Measurements from ENCODE around the gene GAGE13. TPM values are rescaled to one million over a fixed set of nuclear protein-coding genes. Genes with fewer than 3 reads are reported as not detected.

GAGE13 gene
- total and polyA plus RNA-seq, 2 of the 13 experiments (the other 11 are each of a cell fraction or from before 2014, with no cell fraction given), result not detected

Other genes starting within 250 kb of the GAGE13 start
- 18.7 and 21.5 TPM in 2 replicates for gene GPKOW, start 207.8 kb upstream of the GAGE13 start, total RNA-seq (2016; rRNA removed; fragmentation: Illumina TruSeq; extraction: Trizol)
- 22.6 and 26.2 TPM in 2 replicates for gene GPKOW, start 207.8 kb upstream of the GAGE13 start, polyA plus RNA-seq (2011; rRNA removed)
- gene MAGIX, start 168.8 kb upstream of the GAGE13 start, total RNA-seq (2016; rRNA removed; fragmentation: Illumina TruSeq; extraction: Trizol), result 1.0 and 1.2 TPM in 2 replicates
- gene MAGIX, start 168.8 kb upstream of the GAGE13 start, polyA plus RNA-seq (2011; rRNA removed), result 0.37 and 0.63 TPM in 2 replicates
- gene PLP2, start 159.7 kb upstream of the GAGE13 start, total RNA-seq (2016; rRNA removed; fragmentation: Illumina TruSeq; extraction: Trizol), result 0.18 and 0.40 TPM in 2 replicates
- 3.6 and 5.1 TPM in 2 replicates for gene PLP2, start 159.7 kb upstream of the GAGE13 start, polyA plus RNA-seq (2011; rRNA removed)
- gene PRICKLE3, start 145.2 kb upstream of the GAGE13 start, total RNA-seq (2016; rRNA removed; fragmentation: Illumina TruSeq; extraction: Trizol), result 2.5 and 2.6 TPM in 2 replicates
- 2.6 and 2.9 TPM in 2 replicates for gene PRICKLE3, start 145.2 kb upstream of the GAGE13 start, polyA plus RNA-seq (2011; rRNA removed)
- gene SYP, start 131.4 kb upstream of the GAGE13 start, total RNA-seq (2016; rRNA removed; fragmentation: Illumina TruSeq; extraction: Trizol), result 1.7 and 2.5 TPM in 2 replicates
- 2.0 and 4.4 TPM in 2 replicates for gene SYP, start 131.4 kb upstream of the GAGE13 start, polyA plus RNA-seq (2011; rRNA removed)
- gene CACNA1F, start 98.2 kb upstream of the GAGE13 start, total RNA-seq (2016; rRNA removed; fragmentation: Illumina TruSeq; extraction: Trizol), result not detected in 2 replicates
- gene CACNA1F, start 98.2 kb upstream of the GAGE13 start, polyA plus RNA-seq (2011; rRNA removed), result 0.03 and 0.09 TPM in 2 replicates
- 11.2 and 13.1 TPM in 2 replicates for gene CCDC22, start 96.1 kb upstream of the GAGE13 start, total RNA-seq (2016; rRNA removed; fragmentation: Illumina TruSeq; extraction: Trizol)
- gene CCDC22, start 96.1 kb upstream of the GAGE13 start, polyA plus RNA-seq (2011; rRNA removed), result 11.0 and 17.1 TPM in 2 replicates
- gene FOXP3, start 66.9 kb upstream of the GAGE13 start, total RNA-seq (2016; rRNA removed; fragmentation: Illumina TruSeq; extraction: Trizol), result not detected in 2 replicates
- gene FOXP3, start 66.9 kb upstream of the GAGE13 start, polyA plus RNA-seq (2011; rRNA removed), result 0.04 and 0.07 TPM in 2 replicates
- gene PPP1R3F, start 61.8 kb upstream of the GAGE13 start, total RNA-seq (2016; rRNA removed; fragmentation: Illumina TruSeq; extraction: Trizol), result 0.07 and 0.84 TPM in 2 replicates
- 0.46 and 0.82 TPM in 2 replicates for gene PPP1R3F, start 61.8 kb upstream of the GAGE13 start, polyA plus RNA-seq (2011; rRNA removed)
- gene GAGE10, start 27.9 kb upstream of the GAGE13 start, total RNA-seq (2016; rRNA removed; fragmentation: Illumina TruSeq; extraction: Trizol), result not detected in 2 replicates
- gene GAGE10, start 27.9 kb upstream of the GAGE13 start, polyA plus RNA-seq (2011; rRNA removed), result not detected in 2 replicates
- gene GAGE12J, start 9.5 kb upstream of the GAGE13 start, total RNA-seq (2016; rRNA removed; fragmentation: Illumina TruSeq; extraction: Trizol), result not detected in 2 replicates
- not detected in 2 replicates for gene GAGE12J, start 9.5 kb upstream of the GAGE13 start, polyA plus RNA-seq (2011; rRNA removed)
- not detected in 2 replicates for gene GAGE12C, start 200.6 kb downstream of the GAGE13 start, total RNA-seq (2016; rRNA removed; fragmentation: Illumina TruSeq; extraction: Trizol)
- not detected in 2 replicates for gene GAGE12C, start 200.6 kb downstream of the GAGE13 start, polyA plus RNA-seq (2011; rRNA removed)
- gene GAGE12D, start 210.2 kb downstream of the GAGE13 start, total RNA-seq (2016; rRNA removed; fragmentation: Illumina TruSeq; extraction: Trizol), result not detected in 2 replicates
- gene GAGE12D, start 210.2 kb downstream of the GAGE13 start, polyA plus RNA-seq (2011; rRNA removed), result not detected in 2 replicates
- not detected in 2 replicates for gene GAGE12E, start 219.7 kb downstream of the GAGE13 start, total RNA-seq (2016; rRNA removed; fragmentation: Illumina TruSeq; extraction: Trizol)
- not detected in 2 replicates for gene GAGE12E, start 219.7 kb downstream of the GAGE13 start, polyA plus RNA-seq (2011; rRNA removed)
- gene GAGE12F, start 229.3 kb downstream of the GAGE13 start, total RNA-seq (2016; rRNA removed; fragmentation: Illumina TruSeq; extraction: Trizol), result not detected in 2 replicates
- not detected in 2 replicates for gene GAGE12F, start 229.3 kb downstream of the GAGE13 start, polyA plus RNA-seq (2011; rRNA removed)
- gene GAGE12G, start 238.8 kb downstream of the GAGE13 start, total RNA-seq (2016; rRNA removed; fragmentation: Illumina TruSeq; extraction: Trizol), result not detected in 2 replicates
- not detected in 2 replicates for gene GAGE12G, start 238.8 kb downstream of the GAGE13 start, polyA plus RNA-seq (2011; rRNA removed)
- gene GAGE12H, start 248.4 kb downstream of the GAGE13 start, total RNA-seq (2016; rRNA removed; fragmentation: Illumina TruSeq; extraction: Trizol), result not detected in 2 replicates
- not detected in 2 replicates for gene GAGE12H, start 248.4 kb downstream of the GAGE13 start, polyA plus RNA-seq (2011; rRNA removed)

Measured in HepG2 (cell line).